ENCODE results near the gene TM9SF2.

Gene TM9SF2

GRCh38 chr13:99582511-99582910 lies 81.2 kb downstream of the TM9SF2 start:
- no peak for DNase-seq

DNA sequence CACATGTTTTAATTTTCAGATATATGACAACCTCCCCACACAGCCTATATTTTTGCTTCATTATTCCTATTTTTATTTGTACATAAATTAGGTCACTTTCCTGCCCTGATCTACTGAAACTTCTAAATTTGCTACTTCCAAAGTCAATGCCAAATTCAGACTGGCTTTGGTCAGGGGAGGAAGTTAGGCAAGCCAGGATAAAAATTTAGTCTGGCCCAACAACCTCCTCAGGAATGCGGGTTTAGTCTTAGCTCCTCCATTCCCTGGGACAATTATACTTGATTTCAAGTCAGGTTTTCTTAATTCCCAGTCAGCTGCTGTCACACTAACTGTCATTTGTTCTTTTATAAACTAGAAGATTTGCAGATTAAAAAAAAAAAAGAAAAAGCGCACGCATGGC lies 84.3 kb downstream of the TM9SF2 start:
- no peak for DNase-seq

- no peak for DNase-seq
These were observed 85.7 kb downstream of the TM9SF2 start for GRCh38 chr13:99587021-99587420.

GRCh38 chr13:99587893-99588606 lies 86.8 kb downstream of the TM9SF2 start:
- DNase-seq: no peak

DNA sequence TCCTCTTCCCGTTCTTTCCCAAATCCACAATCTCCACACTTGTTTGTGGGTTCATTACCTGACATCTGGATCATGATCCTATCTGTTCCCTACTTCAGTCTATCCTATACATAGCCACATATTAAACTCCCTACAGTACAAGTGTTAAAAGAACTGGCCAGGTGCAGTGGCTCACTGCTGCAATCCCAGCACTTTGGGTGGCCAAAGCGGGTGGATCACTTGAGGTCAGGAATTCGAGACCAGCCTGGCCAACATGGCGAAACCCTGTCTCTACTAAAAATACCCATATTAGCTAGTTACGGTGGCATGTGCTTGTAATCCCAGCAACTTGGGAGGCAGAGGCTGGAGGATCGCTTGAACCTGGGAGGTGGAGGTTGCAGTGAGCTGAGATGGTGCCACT lies 88.3 kb downstream of the TM9SF2 start:
- DNase-seq: no peak

- DNase-seq: no peak
These were observed 89.3 kb downstream of the TM9SF2 start for GRCh38 chr13:99590519-99591011.

- no peak for DNase-seq
These were observed 94.9 kb downstream of the TM9SF2 start for GRCh38 chr13:99596180-99596579.

DNA sequence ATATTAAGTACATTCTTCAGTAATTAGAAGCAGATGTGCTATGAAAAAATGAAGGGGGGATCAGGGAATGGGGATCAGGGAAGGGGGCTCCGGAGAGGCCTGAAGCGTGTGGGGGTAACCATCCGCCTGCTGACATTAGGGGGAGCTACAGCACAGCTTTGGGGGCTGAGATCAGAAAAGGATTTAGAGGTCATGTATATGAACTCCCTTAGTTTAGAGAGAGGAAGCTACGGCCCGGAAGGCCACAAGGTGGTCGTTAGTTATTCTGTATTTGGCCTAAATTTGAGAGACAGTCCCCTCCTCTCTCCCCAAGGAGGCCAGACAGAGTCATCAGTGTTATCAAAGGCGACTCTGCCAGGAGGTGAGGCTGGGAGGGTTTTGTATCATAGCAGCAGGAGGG lies 99.0 kb downstream of the TM9SF2 start:
- DNase-seq: no peak

GRCh38 chr13:99601535-99601934 lies 100.3 kb downstream of the TM9SF2 start:
- DNase-seq: no peak

- DNase-seq: no peak
These were observed 103.4 kb downstream of the TM9SF2 start for GRCh38 chr13:99604636-99605035.

DNA sequence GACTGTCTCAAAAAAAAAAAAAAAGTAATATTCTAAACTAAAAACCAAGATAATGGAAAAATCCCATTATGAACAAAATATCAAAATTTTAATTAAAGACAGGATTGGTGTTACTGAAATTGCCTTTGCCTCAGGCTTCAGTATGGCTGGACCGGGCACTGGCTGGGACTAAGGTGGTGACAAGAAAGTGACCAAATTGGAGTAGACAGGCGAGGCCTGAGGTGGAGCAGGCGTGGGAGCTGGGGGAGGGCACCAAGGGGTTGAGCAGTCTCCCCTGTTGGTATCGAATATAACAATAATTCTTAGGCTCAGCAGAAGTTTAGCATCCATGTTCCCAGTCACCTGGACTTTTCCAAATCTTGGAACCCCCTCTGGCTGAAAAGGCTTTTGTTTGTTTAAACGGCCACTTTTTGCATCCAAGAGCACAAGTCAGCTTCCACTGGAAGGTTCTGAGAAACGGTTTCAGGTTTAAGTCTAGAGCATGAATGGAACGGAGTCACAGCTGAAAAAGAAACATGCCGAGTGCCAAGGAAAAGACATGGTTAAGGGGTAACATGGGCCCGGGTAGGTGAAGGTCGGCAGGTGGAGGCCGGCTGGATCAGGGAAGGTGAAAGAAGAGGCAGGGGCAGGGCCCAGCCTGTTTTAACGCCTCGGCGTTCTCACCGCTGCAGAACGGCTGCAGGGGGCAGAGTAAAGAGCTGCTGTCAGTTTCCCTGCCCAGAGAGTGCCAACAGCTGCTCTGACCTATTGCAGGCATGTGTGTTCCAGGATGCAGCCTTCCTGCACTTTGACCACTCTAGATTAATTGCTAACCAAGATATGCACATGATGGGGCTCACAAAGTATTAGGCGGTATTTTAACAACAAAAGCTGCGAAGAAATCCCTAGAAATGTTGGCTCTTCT lies 104.4 kb downstream of the TM9SF2 start:
- DNase-seq: peak; percentile 56

GRCh38 chr13:99606324-99607066 lies 105.2 kb downstream of the TM9SF2 start, which contains the start of gene CLYBL:
TSS of gene CLYBL (plus strand) at chr13:99606690.
- peak; percentile 71 for DNase-seq

GRCh38 chr13:99608345-99608744 lies 107.1 kb downstream of the TM9SF2 start:
- no peak for DNase-seq

- DNase-seq: peak; percentile 92
These were observed 109.5 kb downstream of the TM9SF2 start for GRCh38 chr13:99610702-99611289.
